GM19193 (cell line): Measurements from ENCODE around the gene NDRG2.

ENCODE experiments used
- POLR2A ChIP-seq: IDR thresholded peaks from 4 replicates; pipeline ENCODE4 v1.6.1; 2011; ENCODE audit not compliant: insufficient read depth, insufficient read length; ENCODE audit errors: extremely low read depth

NDRG2 gene

DNA sequence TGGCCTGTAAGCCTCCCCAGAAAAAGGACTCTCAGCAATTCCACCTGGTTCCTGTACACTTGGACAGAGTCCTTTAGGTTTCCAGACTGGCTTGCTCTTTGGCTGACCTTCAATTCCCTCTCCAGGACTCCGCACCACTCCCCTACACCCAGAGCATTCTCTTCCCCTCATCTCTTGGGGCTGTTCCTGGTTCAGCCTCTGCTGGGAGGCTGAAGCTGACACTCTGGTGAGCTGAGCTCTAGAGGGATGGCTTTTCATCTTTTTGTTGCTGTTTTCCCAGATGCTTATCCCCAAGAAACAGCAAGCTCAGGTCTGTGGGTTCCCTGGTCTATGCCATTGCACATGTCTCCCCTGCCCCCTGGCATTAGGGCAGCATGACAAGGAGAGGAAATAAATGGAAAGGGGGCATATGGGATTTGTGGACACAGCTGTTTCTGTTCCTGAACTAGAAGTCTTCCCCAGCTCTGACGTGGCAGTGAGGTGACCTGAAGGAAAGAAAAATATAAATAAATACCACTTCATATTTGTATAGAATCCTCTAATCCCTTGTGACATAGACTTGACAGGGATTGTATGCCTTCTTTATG, 18.6 kb upstream of the NDRG2 start:
- TF ChIP-seq POLR2A, result no peak

- TF ChIP-seq POLR2A, result no peak
Measured at GRCh38 chr14:21042918-21043317, 18.1 kb upstream of the NDRG2 start.

- no peak for TF ChIP-seq POLR2A
Measured at GRCh38 chr14:21041676-21042433, 17.0 kb upstream of the NDRG2 start, which contains the start of gene RNASE7. Gene RNASE7, plus strand, starts transcription at chr14:21042362. Its CDS starts 631 bp downstream, at chr14:21042993.

DNA sequence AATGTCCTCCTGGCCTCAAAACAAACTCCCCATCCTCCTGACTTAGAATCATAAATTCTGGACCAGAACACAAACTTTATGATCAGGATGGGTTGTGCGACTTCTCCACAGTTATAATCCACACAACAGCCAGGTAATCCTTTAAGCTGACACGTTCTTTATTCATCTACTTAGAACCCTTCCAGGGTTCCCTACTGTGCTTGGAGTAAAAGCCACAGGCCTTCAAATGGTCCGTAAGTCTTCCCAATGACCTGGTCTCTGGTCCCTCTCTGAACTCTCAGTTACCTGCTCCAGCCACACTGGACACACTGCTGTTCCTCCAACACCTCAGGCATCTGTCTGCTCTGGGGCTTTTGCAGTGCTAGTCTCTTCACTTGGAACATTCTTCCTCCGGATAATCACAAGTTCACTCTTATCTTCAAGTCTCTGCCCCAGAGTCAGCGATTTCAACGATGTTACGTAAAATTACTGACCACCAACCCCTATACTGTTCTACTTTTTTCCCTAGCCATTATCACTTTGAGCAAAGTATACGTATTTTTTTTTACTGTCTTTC, 15.6 kb upstream of the NDRG2 start:
- TF ChIP-seq POLR2A, result no peak

GRCh38 chr14:21039585-21040369, 14.9 kb upstream of the NDRG2 start:
- TF ChIP-seq POLR2A, result no peak

GRCh38 chr14:21038441-21039422, 13.9 kb upstream of the NDRG2 start:
- no peak for TF ChIP-seq POLR2A

- no peak for TF ChIP-seq POLR2A
Measured at GRCh38 chr14:21037156-21037555, 12.3 kb upstream of the NDRG2 start.

GRCh38 chr14:21036751-21037150, 11.9 kb upstream of the NDRG2 start:
- TF ChIP-seq POLR2A, result no peak

- TF ChIP-seq POLR2A, result no peak
Measured at GRCh38 chr14:21034707-21035106, 9.8 kb upstream of the NDRG2 start, which contains the start of gene RNASE13. Gene RNASE13, minus strand, starts transcription at chr14:21034807. Its CDS starts 519 bp downstream, at chr14:21034288.

DNA sequence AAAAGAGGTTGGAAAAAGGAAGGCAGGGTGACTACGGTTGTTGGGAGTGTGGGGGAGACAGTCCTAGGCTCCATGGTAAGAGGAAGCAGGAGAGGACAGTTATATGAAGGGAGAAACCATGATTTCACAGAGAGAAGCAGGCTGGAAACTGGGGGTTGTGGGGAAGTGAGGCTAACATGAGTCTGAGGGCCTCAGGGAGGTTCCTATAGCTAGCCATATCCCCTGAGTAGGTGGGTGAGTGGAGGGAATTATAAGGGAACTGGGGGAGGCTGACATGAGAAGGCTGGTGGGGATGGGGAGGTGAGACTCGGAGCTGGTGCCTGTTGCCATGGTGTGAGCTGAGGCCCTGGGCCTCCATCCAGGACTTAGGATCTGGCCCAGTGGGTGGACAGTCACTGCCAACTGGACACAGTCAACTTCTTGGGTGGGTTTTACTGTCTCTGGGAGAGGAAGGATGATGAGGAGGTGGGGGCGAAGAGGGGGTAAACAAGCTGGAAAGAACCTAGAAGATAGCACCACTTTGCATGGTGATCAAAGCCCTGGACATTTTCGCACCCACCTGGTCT, 8.4 kb upstream of the NDRG2 start:
- no peak for TF ChIP-seq POLR2A

GRCh38 chr14:21032326-21033132, 7.7 kb upstream of the NDRG2 start:
- TF ChIP-seq POLR2A, result no peak

DNA sequence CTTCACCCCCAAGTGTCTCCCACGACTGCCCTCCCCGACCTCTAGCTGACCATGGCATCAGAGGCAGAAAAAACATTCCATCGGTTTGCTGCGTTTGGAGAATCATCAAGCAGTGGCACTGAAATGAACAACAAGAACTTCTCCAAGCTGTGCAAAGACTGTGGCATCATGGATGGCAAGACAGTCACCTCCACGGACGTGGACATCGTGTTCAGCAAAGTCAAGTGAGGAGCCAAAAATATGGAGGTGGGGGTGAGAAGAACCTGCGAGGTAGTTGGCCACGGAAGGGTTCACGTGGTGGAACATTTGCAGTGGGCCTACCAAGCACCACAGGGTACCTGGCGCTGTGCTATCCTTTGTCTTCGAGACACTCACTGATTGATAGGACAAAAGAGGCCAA, 5.7 kb upstream of the NDRG2 start:
- TF ChIP-seq POLR2A, result no peak

DNA sequence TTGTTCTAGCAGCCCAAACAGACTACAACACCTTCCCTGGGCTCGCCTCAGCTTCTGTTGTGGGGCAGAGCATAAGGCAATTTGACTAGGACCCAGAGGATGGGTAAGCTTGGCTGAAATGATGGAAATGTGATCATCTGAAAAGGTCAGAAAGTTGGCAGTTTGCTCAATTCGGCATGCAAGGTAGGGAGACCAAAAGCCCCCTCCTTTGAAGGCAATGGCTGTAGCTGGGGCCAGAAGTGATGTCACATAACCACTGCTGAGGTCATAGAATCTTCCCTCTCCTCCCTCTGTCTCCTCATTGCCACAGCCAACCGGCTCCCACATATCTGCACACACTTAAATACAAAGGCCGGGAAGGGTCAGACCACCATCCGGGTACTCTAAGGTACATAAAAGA, 5.1 kb upstream of the NDRG2 start, which contains the start of gene TPPP2:
TPPP2 (plus strand) TSS at position 301 of the 400 bp plus-strand sequence. CDS start 365 bp downstream, outside the sequence.
- no peak for TF ChIP-seq POLR2A

DNA sequence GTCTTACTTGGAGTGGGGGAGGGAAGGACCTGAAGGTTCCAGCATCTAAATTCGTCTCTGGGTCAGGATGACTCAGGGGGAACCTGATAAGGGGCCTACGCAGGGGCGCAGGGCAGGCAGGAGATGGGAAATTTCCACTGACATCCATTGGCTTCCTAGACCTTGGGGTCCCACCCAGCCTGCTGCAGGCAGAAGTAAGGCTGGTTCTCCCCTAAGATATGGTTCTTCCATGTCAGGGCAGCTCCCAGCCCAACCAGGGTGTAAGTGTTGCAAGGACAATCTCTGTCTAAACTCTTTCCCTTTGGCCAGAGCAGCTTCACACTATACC, 2.1 kb upstream of the NDRG2 start:
- TF ChIP-seq POLR2A, result no peak
